Heart left ventricle (tissue), 16 donors: ENCODE results near the gene SEC23IP. TPM values are rescaled to one million over a fixed set of nuclear protein-coding genes. Genes with fewer than 3 reads are reported as not detected.

Source experiments
- ATAC-seq, 4 donors: fragments of 200-7000 bp; cut with Tn5 transposase; one replicate each; pipeline ENCODE4 v1.9.1; 2020 to 2022; ENCODE audit warnings: moderate library complexity in 4 of 4, mild to moderate bottlenecking in 3 of 4, moderate number of reproducible peaks in 1 of 4
- DNase-seq, 5 donors: peaks; one replicate each; pipeline ENCODE4 v3.0.0-alpha.2; 2020
- H3K27ac ChIP-seq, 12 donors: fragments of 200-600 bp; sonication (generic) in 4 of 12; one replicate each; pipeline versions ENCODE4 v1.5.0 to v1.8.0; 2016 to 2022; ENCODE audit warnings: mild to moderate bottlenecking in 2 of 12
- H3K27me3 ChIP-seq, 9 donors: fragments of 200-600 bp; sonication (generic) in 2 of 9; one replicate each; pipeline versions ENCODE4 v1.5.1 to v1.8.0; 2016 to 2022; ENCODE audit warnings: mild to moderate bottlenecking in 3 of 9
- H3K36me3 ChIP-seq, 9 donors: fragments of 200-600 bp; sonication (generic) in 2 of 9; one replicate each; pipeline versions ENCODE4 v1.5.0 to v1.8.0; 2018 to 2022; ENCODE audit warnings: mild to moderate bottlenecking in 2 of 9
- H3K4me1 ChIP-seq, 12 donors: fragments of 200-600 bp; sonication (generic) in 4 of 12; one replicate each; pipeline versions ENCODE4 v1.5.0 to v1.8.0; 2016 to 2022; ENCODE audit warnings: mild to moderate bottlenecking in 3 of 12
- H3K4me3 ChIP-seq, 12 donors: fragments of 200-600 bp; sonication (generic) in 4 of 12; one replicate each; pipeline versions ENCODE4 v1.5.0 to v1.8.0; 2017 to 2022; ENCODE audit warnings: mild to moderate bottlenecking in 9 of 12, moderate library complexity in 4 of 12
- H3K9me3 ChIP-seq, 12 donors: fragments of 200-600 bp; sonication (generic) in 4 of 12; one replicate each; pipeline versions ENCODE4 v1.5.0 to v1.8.0; 2016 to 2022; ENCODE audit warnings: mild to moderate bottlenecking in 1 of 12
- POLR2A ChIP-seq, 2 donors: fragments of 450-650 bp; IDR thresholded peaks; one replicate each; pipeline ENCODE4 v1.6.1; 2017; ENCODE audit warnings: antibody characterized with exemption in 2 of 2, mild to moderate bottlenecking in 2 of 2, moderate library complexity in 2 of 2
- whole genome bisulfite sequencing, 4 donors: extraction: QIAGEN DNeasy Blood & Tissue Kit in 2 of 4; methylation state at CpG; one replicate each; pipeline versions ENCODE4 v1.1.5 to v1.1.7; 2013 to 2018; 5-methylcytosine and 5-hydroxymethylcytosine counted together
- intact Hi-C, 10 donors: fragments of 100-400 bp; cut with DNase I; formaldehyde crosslinking; loops; one replicate each; pipeline versions ENCODE4 v1.11.1 to v1.14.2; 2022
- polyA plus RNA-seq, 2 donors: library from polyadenylated mRNA; stranded (reverse); fragments of 200-250 nt; gene quantifications; one replicate each; pipeline ENCODE4 v1.2.3, GENCODE V29; 2013
- total RNA-seq, 9 donors: library from RNA; depleted of rRNA in 2 of 9; stranded (reverse); fragments of >200 nt in 2 of 9; fragmentation: NEBNext Ultra II Directional in 3 of 9; extraction: Animal tissue kit (Norgen Biotek cat#: 25700) in 3 of 9; gene quantifications; one replicate each; pipeline versions ENCODE4 v1.1.0 to v1.2.4, GENCODE V29; 2016 to 2023
- TF ChIP-seq, protein P1 (sequence below), 12 donors: fragments of 200-600 bp; sonication (generic) in 4 of 12; IDR thresholded peaks; one replicate each; pipeline versions ENCODE4 v1.5.0 to v1.8.0; 2018 to 2022; ENCODE audit warnings: antibody characterized with exemption in 12 of 12, mild to moderate bottlenecking in 5 of 12
- donor health status: ischemic (EF 13 %, LVEDD 7.1; RV severe dilation, severe dysfunction).
- donor health status: healthy with polysubstance abuse.
- donor health status: DM: no; HTN: yes; CAD: no.
- donor health status: DM: no; HTN: no; CAD: no.
- donor health status: ischemic (EF 25% LVEDD 6.9; RV normal size, moderate dysfunction).
- donor health status: ischemic (EF 25% LVEDD 5.7; RV mildly dilated, moderate dysfunction).
- donor health status: healthy.
- donor health status: DM: yes; HTN: yes; CAD: no.
- donor health status: ischemic (EF 35%, LVEDD 5.7; RV mildly dilated, moderate dysfunction).
- donor health status: nonischemic (EF 11% LVEDD 7.7; RV severe dilation, severe dysfunction).
- donor health status: DM: yes; HTN: yes; CAD: no.
- donor health status: PGD.
- donor health status: ischemic (EF 29% LVEDD 5.4; RV normal size, mild dysfunction).
- donor health status: nonischemic (EF 23%, LVEDD 6.1; RV moderate dilation, normal function).

SEC23IP gene
- total and polyA plus RNA-seq, 11 donors: 4.3 to 42.0 (median 26.2) TPM

DNA sequence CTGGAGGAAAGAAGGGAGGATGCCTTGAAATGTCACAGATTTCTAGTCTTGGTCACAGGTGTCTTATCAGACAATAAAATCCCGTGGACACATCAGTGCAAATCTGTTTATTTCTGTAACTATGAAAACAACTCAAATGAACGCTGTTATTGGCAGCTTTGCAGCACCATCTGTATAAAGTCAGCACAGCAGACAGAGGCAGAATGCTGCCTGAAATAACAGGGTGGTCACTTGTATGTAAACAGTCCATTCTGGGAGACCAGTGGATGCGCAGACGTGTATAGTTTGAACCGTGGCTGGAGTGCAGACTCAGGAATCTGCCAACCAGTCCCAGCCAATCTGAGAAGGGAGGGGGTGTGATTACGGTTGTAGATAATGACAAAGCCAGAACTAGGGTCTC lies 54.8 kb downstream of the SEC23IP start:
- intact Hi-C loops: no loop called here
- no peak overlapping the region for H3K27ac ChIP-seq
- TF ChIP-seq, protein P1, sequence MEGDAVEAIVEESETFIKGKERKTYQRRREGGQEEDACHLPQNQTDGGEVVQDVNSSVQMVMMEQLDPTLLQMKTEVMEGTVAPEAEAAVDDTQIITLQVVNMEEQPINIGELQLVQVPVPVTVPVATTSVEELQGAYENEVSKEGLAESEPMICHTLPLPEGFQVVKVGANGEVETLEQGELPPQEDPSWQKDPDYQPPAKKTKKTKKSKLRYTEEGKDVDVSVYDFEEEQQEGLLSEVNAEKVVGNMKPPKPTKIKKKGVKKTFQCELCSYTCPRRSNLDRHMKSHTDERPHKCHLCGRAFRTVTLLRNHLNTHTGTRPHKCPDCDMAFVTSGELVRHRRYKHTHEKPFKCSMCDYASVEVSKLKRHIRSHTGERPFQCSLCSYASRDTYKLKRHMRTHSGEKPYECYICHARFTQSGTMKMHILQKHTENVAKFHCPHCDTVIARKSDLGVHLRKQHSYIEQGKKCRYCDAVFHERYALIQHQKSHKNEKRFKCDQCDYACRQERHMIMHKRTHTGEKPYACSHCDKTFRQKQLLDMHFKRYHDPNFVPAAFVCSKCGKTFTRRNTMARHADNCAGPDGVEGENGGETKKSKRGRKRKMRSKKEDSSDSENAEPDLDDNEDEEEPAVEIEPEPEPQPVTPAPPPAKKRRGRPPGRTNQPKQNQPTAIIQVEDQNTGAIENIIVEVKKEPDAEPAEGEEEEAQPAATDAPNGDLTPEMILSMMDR (IDR thresholded peaks at IDR 0.05): no peak
- TF ChIP-seq POLR2A (IDR thresholded peaks at IDR 0.05): no peak
- no peaks in the 10 kb centered on the region for H3K27me3 ChIP-seq
- H3K4me3 ChIP-seq: no peak overlapping the region
- H3K9me3 ChIP-seq: no peaks in the 10 kb centered on the region
- 47 to 62% (median 49%) methylated on average over 6 of the region's 6 CpGs for WGBS, 4 donors
- peaks cover 0 to 26% (median 16%) of the 10 kb centered on the region in 9 donors for H3K36me3 ChIP-seq
- ATAC-seq (no peak), DNase-seq (no peak)
- H3K4me1 ChIP-seq: no peaks in the 10 kb centered on the region

DNA sequence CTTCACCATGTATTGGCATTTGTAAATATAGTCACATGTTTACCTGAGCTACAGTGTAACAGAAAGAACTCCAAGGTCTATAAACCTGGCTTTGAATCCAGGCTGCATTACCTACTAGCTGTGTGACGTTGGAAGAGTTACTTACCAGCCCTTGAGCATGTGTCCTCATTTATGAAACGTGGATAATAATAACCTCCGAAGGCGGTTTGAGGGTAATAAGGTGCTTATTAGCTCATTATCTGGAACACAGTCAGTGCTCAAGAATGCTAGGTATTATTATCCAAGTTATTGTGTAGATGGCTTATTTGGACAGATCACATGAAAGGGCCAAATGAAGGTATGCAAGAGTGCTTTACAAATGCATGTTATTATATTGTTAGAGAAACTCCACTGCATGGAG lies 64.9 kb downstream of the SEC23IP start:
- ATAC-seq (no peak), DNase-seq (no peak)
- TF ChIP-seq POLR2A (IDR thresholded peaks at IDR 0.05): no peak
- Histone ChIP-seq H3K27me3 (no peaks in the 10 kb centered on the region), H3K9me3 (no peaks in the 10 kb centered on the region), H3K36me3 (no peaks in the 10 kb centered on the region), H3K27ac (no peak overlapping the region), H3K4me1 (no peaks in the 10 kb centered on the region), H3K4me3 (no peak overlapping the region)
- 84 to 91% (median 86%) methylated on average over 4 of the region's 4 CpGs for WGBS, 4 donors
- intact Hi-C loops: no loop called here

DNA sequence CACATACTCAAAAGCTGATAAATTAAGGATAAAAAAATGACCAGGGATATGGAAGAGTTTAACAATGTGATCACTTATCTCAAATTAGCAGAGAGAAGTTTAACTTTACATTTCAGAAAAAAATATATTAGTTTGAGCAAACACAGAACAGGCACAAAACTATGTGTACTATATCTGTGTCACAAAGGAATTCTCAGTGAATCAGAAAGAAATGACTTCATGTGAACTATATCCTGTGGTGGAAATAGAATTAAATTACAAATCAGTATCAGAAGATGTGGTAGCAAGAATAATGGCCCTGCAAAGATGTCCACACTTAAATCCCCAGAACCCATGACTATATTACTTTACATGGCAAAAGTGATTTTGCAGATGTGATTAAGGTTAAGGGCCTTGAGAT lies 70.3 kb downstream of the SEC23IP start:
- peaks cover 0 to 18% (median 13%) of the 10 kb centered on the region in 12 donors for H3K9me3 ChIP-seq
- no peak for ATAC-seq
- no peak overlapping the region for H3K27ac ChIP-seq
- no peaks in the 10 kb centered on the region for H3K36me3 ChIP-seq
- H3K4me1 ChIP-seq: no peaks in the 10 kb centered on the region
- intact Hi-C loops: no loop called here
- no peak for DNase-seq
- no peak overlapping the region for H3K4me3 ChIP-seq
- no peaks in the 10 kb centered on the region for H3K27me3 ChIP-seq
- TF ChIP-seq POLR2A (IDR thresholded peaks at IDR 0.05): no peak
- TF ChIP-seq, protein P1 (IDR thresholded peaks at IDR 0.05): no peak

DNA sequence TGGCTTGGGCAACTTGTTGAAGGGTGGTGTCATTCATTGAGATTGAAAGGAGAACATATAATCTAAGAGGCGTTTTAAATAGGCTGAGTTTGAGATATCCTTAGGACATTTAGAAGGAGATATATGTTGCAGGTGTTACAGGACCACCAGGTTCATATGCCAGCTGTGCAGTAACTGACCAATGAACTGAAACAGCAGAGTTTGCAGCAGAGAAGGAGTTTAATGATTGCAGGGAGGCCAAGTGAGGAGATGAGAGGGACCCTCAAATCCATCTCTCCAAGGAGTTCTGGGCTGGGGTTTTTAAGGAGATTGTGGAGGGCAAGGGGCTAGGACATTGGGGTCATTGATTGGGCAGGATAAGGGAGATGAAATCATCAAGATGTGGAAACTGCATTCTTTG lies 74.5 kb downstream of the SEC23IP start:
- no peak overlapping the region for H3K4me3 ChIP-seq
- intact Hi-C loops: no loop called here
- peaks cover 0 to 18% (median 13%) of the 10 kb centered on the region in 12 donors for H3K9me3 ChIP-seq
- no peak for TF ChIP-seq POLR2A (IDR thresholded peaks at IDR 0.05)
- TF ChIP-seq, protein P1 (IDR thresholded peaks at IDR 0.05): no peak
- 53 to 77% (median 66%) methylated on average over 1 of the region's 1 CpG for WGBS, 4 donors
- H3K27ac ChIP-seq: no peak overlapping the region
- H3K4me1 ChIP-seq: no peaks in the 10 kb centered on the region
- DNase-seq: no peak
- no peaks in the 10 kb centered on the region for H3K36me3 ChIP-seq
- no peak for ATAC-seq
- no peaks in the 10 kb centered on the region for H3K27me3 ChIP-seq

DNA sequence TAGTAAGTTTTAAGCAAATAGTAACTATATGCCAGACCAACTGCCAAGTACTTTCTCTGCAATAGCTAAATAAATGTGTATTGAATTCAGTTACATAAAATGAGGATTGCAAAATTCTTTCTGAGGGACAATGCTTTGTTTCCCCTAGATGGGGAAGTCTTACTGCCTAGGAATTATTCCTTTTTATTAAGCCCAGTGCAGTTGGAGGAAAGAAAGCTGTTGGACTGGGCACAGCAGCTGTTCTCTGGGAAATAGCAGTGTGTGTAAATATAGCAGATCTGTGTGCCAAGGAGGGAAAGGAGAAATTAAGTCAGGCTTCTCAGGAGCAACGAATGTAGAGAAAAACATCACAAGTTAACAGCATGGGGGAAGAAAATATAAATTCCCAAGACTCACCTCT lies 77.1 kb downstream of the SEC23IP start:
- intact Hi-C loops: no loop called here
- no peak for TF ChIP-seq POLR2A (IDR thresholded peaks at IDR 0.05)
- TF ChIP-seq, protein P1 (IDR thresholded peaks at IDR 0.05): no peak
- WGBS, 4 donors: 55 to 78% (median 60%) methylated on average over 1 of the region's 1 CpG
- H3K27me3 ChIP-seq: no peaks in the 10 kb centered on the region
- H3K36me3 ChIP-seq: no peaks in the 10 kb centered on the region
- DNase-seq: no peak
- no peak overlapping the region for H3K4me3 ChIP-seq
- no peaks in the 10 kb centered on the region for H3K4me1 ChIP-seq
- H3K9me3 ChIP-seq: peaks cover 0 to 18% (median 13%) of the 10 kb centered on the region in 12 donors
- ATAC-seq: no peak
- no peak overlapping the region for H3K27ac ChIP-seq
